ENCODE measurements around the gene AMH.
"Not testable (repeated sequence)": the region's sequence is repeated elsewhere in the genome, so short reads cannot be mapped to it uniquely, and the experiment has no call there.

Gene AMH

GRCh38 chr19:2249010-2249866 lies at the start of gene AMH:
Gene AMH, plus strand, starts transcription at chr19:2249323. Its CDS starts 10 bp downstream, at chr19:2249333.
- DNase-seq = no peak

- DNase-seq = no peak
Measured at GRCh38 chr19:2199861-2200623, 49.1 kb upstream of the AMH start.

GRCh38 chr19:2200624-2201294 lies 48.4 kb upstream of the AMH start:
- DNase-seq = not testable (repeated sequence)

GRCh38 chr19:2201473-2202148 lies 47.5 kb upstream of the AMH start:
- DNase-seq = no peak

GRCh38 chr19:2202366-2202765 lies 46.8 kb upstream of the AMH start:
- DNase-seq = no peak

GRCh38 chr19:2207008-2207407 lies 42.1 kb upstream of the AMH start:
- DNase-seq = no peak

- DNase-seq = no peak
Measured at GRCh38 chr19:2207991-2208860, 40.9 kb upstream of the AMH start.

- no peak for DNase-seq
Measured at GRCh38 chr19:2208975-2209374, 40.1 kb upstream of the AMH start.

GRCh38 chr19:2209408-2209807 lies 39.7 kb upstream of the AMH start:
- DNase-seq = no peak

- no peak for DNase-seq
Measured at GRCh38 chr19:2210206-2210605, 38.9 kb upstream of the AMH start.

GRCh38 chr19:2210987-2211740 lies 38.0 kb upstream of the AMH start:
- no peak for DNase-seq

- DNase-seq = no peak
Measured at GRCh38 chr19:2212861-2213711, 36.0 kb upstream of the AMH start.

GRCh38 chr19:2213799-2214198 lies 35.3 kb upstream of the AMH start:
- DNase-seq = no peak

- no peak for DNase-seq
Measured at GRCh38 chr19:2214251-2214650, 34.9 kb upstream of the AMH start.

GRCh38 chr19:2215281-2215751 lies 33.8 kb upstream of the AMH start:
- DNase-seq = no peak

- no peak for DNase-seq
Measured at GRCh38 chr19:2216361-2217225, 32.5 kb upstream of the AMH start.

- DNase-seq = no peak
Measured at GRCh38 chr19:2217591-2217990, 31.5 kb upstream of the AMH start.

- no peak for DNase-seq
Measured at GRCh38 chr19:2219726-2220125, 29.4 kb upstream of the AMH start.

GRCh38 chr19:2221250-2221831 lies 27.8 kb upstream of the AMH start:
- no peak for DNase-seq

Data from activated gamma-delta T cell treated with Interleukin-2 at 50 U/mL for 16 hours (primary cell).